GM12801 (cell line): ENCODE results near the gene MYLK.

Source experiments
- CTCF ChIP-seq: IDR thresholded peaks from one replicate; pipeline ENCODE4 v1.5.1; 2011; ENCODE audit warnings: control low read depth; ENCODE audit not compliant: insufficient read length; ENCODE audit errors: extremely low read depth

MYLK gene, protein sequence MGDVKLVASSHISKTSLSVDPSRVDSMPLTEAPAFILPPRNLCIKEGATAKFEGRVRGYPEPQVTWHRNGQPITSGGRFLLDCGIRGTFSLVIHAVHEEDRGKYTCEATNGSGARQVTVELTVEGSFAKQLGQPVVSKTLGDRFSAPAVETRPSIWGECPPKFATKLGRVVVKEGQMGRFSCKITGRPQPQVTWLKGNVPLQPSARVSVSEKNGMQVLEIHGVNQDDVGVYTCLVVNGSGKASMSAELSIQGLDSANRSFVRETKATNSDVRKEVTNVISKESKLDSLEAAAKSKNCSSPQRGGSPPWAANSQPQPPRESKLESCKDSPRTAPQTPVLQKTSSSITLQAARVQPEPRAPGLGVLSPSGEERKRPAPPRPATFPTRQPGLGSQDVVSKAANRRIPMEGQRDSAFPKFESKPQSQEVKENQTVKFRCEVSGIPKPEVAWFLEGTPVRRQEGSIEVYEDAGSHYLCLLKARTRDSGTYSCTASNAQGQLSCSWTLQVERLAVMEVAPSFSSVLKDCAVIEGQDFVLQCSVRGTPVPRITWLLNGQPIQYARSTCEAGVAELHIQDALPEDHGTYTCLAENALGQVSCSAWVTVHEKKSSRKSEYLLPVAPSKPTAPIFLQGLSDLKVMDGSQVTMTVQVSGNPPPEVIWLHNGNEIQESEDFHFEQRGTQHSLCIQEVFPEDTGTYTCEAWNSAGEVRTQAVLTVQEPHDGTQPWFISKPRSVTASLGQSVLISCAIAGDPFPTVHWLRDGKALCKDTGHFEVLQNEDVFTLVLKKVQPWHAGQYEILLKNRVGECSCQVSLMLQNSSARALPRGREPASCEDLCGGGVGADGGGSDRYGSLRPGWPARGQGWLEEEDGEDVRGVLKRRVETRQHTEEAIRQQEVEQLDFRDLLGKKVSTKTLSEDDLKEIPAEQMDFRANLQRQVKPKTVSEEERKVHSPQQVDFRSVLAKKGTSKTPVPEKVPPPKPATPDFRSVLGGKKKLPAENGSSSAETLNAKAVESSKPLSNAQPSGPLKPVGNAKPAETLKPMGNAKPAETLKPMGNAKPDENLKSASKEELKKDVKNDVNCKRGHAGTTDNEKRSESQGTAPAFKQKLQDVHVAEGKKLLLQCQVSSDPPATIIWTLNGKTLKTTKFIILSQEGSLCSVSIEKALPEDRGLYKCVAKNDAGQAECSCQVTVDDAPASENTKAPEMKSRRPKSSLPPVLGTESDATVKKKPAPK (N-terminal part only)

GRCh38 chr3:123884203-123884831 is at the start of gene MYLK:
Gene MYLK (minus strand): TSS chr3:123884332. CDS start chr3:123793841, 90,491 bp downstream.
- TF ChIP-seq CTCF: no peak

DNA sequence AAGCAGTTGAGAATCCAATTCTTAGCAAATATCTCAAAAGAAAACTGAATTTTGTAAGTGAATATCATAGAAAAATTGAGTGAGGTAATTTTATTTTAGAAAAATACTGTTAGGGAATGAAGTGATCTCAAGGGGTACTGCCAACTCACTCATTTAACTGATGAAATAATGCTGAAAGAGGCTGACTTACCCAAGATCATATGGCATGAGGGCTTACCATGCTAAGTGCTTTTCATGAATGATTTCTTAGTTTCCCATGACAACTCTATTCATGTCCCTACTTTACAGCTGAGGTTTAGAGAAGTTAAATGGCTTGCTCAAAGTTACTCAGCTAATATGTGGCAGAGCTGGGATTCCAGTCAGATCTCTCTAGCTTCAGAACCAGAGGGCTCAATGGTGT is 46.3 kb upstream of the MYLK start:
- no peak for TF ChIP-seq CTCF

DNA sequence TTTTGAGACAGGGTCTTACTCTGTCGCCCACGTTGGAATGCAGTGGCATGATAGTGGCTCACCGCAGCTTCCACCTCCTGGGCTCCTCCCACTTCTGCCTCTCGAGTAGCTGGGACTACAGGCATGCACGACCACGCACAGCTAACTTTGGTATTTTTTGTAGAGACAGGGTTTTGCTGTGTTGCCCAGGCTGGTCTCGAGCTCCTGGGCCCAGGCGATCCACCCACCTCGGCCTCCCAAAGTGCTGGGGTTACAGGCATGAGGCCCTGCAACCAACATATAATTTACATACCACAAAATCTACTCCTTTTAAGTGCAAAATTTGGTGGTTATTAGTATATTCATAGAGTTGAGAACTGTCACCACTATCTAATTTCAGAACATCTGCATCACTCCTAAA is 45.2 kb upstream of the MYLK start:
- no peak for TF ChIP-seq CTCF

DNA sequence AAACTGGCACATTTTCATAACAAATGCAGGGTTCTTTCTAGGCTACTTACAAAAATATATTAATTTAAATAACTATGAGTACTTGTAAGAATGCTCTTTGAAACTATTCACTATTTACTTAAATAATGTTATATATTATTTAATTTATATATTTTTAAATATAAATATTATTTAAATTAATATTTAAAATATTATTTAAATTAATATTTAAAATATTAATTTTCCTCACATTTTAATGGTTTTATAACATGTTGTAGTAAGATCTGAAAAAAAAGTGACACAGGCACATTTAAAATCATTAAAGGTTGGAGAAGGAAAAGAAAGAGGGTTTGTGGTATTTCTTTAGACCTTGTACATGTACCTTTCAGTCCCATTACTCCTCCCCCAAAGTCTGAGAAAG is 42.3 kb upstream of the MYLK start:
- TF ChIP-seq CTCF: no peak

- TF ChIP-seq CTCF: no peak
Observed at GRCh38 chr3:123920868-123921267, 36.7 kb upstream of the MYLK start.

- no peak for TF ChIP-seq CTCF
Observed at GRCh38 chr3:123920383-123920782, 36.3 kb upstream of the MYLK start.

DNA sequence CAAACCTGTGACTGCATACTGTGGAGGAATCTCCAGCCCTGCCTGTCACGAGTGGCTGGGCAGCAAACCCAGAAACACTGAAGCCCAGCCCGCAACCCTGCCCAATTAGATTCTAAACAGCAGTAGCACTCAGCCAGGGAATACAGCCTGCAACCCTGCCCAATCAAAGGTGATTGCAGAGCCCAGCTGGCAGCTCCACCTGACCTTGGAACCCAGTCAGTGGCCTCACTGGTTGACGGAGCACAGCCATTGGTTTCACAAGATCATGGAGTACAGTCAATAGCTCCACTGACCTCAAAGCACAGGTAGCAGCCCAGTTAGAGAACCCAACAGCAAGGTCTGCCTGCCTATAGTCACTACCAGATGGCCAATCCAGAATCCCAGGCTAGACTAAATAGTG is 35.2 kb upstream of the MYLK start:
- no peak for TF ChIP-seq CTCF
